Natural killer cell treated with Interleukin-12 subunit alpha and Interleukin-12 subunit beta and Interleukin-15 and Interleukin-18, amount 100 ng/mL, for 72 hours (primary cell): Measurements from ENCODE around the gene SOHLH1. TPM values are rescaled to one million over a fixed set of nuclear protein-coding genes. Genes with fewer than 3 reads are reported as not detected.

Experiments used
- ATAC-seq, 2 donors: fragments of 150-1000 bp; cut with Tn5 transposase in 1 of 2; sonication (Bioruptor Pico), chemical (Tn5 transposase) in 1 of 2; 2 replicates each; pipeline ENCODE4 v1.10.0; 2021
- DNase-seq: peaks from one replicate; pipeline ENCODE4 v3.0.0; 2022; ENCODE audit warnings: low spot score
- H3K27ac Mint-ChIP-seq, 2 donors: 1 replicate in 1 of 2; 2 replicates in 1 of 2; pipeline ENCODE4 v1.8.0; 2022; ENCODE audit warnings: mixed read lengths in 2 of 2, mild to moderate bottlenecking in 1 of 2, moderate library complexity in 1 of 2
- H3K27me3 Mint-ChIP-seq, 2 donors: 1 replicate in 1 of 2; 2 replicates in 1 of 2; pipeline ENCODE4 v1.8.0; 2022; ENCODE audit warnings: mixed read lengths in 2 of 2
- H3K36me3 Mint-ChIP-seq: one replicate; pipeline ENCODE4 v1.8.0; 2022; ENCODE audit warnings: mixed read lengths
- H3K4me1 Mint-ChIP-seq, 2 donors: 1 replicate in 1 of 2; 2 replicates in 1 of 2; pipeline ENCODE4 v1.8.0; 2022; ENCODE audit warnings: low read depth in 2 of 2, mixed read lengths in 2 of 2, mild to moderate bottlenecking in 1 of 2
- H3K4me3 Mint-ChIP-seq: one replicate; pipeline ENCODE4 v1.8.0; 2022; ENCODE audit warnings: mixed read lengths
- H3K9me3 Mint-ChIP-seq: 2 replicates; pipeline ENCODE4 v1.8.0; 2022; ENCODE audit warnings: mixed read lengths
- total RNA-seq, 2 donors: library from RNA; stranded (reverse); gene quantifications; one replicate each; pipeline ENCODE4 v1.2.3, GENCODE V29; 2022

SOHLH1 gene, protein sequence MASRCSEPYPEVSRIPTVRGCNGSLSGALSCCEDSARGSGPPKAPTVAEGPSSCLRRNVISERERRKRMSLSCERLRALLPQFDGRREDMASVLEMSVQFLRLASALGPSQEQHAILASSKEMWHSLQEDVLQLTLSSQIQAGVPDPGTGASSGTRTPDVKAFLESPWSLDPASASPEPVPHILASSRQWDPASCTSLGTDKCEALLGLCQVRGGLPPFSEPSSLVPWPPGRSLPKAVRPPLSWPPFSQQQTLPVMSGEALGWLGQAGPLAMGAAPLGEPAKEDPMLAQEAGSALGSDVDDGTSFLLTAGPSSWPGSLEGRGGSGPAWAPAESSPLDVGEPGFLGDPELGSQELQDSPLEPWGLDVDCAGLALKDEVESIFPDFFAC
- total RNA-seq: not detected

DNA sequence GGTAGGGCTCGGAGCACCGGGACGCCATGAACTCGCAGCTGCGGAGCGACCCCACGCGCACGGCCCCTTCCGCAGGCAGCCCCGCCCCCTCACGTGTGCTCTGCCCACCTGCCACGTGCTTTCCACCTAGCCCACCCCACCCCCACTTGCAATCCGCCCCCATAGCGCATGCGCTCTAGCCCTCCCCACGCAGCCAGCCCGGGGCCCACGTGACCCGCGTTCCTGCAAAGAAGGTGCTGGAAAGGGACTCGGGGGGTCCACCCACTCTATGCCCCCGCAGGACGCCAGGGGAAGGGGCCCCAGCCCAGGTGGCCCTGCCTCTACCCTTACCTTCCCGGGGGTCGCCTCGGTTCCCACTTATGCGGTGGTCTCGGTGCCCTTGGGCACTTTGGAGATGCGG is at the start of gene SOHLH1:
Gene SOHLH1, minus strand, starts transcription at position 42 of the 400 bp plus-strand sequence. Its CDS starts 14 bp downstream, at position 28.
- ATAC-seq (no peak), DNase-seq (no peak)
- no peaks in the 10 kb centered on the region for H3K9me3 Mint-ChIP-seq
- no peak within 1 kb of the TSS for H3K4me3 Mint-ChIP-seq
- H3K36me3 Mint-ChIP-seq: no peaks in the 10 kb centered on the region
- H3K4me1 Mint-ChIP-seq: no peaks in the 10 kb centered on the region
- no peak within 1 kb of the TSS for H3K27ac Mint-ChIP-seq
- H3K27me3 Mint-ChIP-seq: no peaks in the 10 kb centered on the region

DNA sequence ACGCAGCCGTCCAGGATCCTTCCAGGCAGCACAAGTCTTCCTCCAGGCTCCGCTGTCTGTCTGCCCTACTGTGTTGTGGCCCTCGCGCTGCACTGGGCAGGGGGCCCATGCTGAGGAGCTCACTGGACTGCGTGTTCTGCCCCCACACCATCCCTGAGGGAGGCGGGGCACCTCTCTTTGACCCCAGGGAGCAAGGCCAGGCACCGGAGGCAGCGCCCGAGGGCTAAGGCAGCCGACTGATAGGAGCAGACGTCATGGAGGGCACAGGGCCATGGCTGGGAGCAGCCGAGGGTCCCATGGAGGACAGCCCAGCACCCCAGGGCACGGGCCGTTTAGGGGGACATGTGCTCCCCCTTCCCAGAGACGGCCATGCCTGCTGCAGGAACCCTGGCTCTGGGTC is 49.4 kb upstream of the SOHLH1 start:
- no peaks in the 10 kb centered on the region for H3K4me1 Mint-ChIP-seq
- H3K27ac Mint-ChIP-seq: no peak overlapping the region
- H3K9me3 Mint-ChIP-seq: no peaks in the 10 kb centered on the region
- no peak for ATAC-seq
- H3K4me3 Mint-ChIP-seq: no peak overlapping the region
- peaks cover 3 to 8% of the 10 kb centered on the region in 2 donors for H3K27me3 Mint-ChIP-seq
- DNase-seq: no peak
- H3K36me3 Mint-ChIP-seq: no peaks in the 10 kb centered on the region

DNA sequence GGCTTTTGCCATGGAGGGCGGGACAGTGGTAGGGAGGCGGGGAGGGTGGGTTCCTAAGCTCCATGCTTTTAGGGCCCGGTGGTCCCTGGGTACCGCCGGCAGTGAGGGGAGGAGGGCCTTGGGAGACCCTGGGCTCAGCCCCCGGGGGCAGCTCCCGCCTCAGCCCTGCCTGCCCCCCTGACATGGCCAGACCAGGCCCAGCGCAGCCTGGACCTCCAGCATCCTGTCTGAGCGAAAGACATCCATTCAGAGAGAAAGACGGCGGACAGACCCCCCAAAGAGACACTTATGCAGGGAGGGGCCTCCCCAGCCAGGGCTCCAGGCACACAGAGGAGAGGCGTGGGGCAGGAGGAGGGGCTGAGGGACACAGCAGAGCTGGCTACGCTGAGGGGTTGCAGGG is 48.0 kb upstream of the SOHLH1 start:
- no peak for ATAC-seq
- Mint-ChIP-seq H3K4me1 (no peaks in the 10 kb centered on the region), H3K9me3 (no peaks in the 10 kb centered on the region), H3K27ac (no peak overlapping the region), H3K4me3 (no peak overlapping the region), H3K36me3 (no peaks in the 10 kb centered on the region), H3K27me3 (peaks cover 0 to 3% of the 10 kb centered on the region in 2 donors)
- DNase-seq: no peak

DNA sequence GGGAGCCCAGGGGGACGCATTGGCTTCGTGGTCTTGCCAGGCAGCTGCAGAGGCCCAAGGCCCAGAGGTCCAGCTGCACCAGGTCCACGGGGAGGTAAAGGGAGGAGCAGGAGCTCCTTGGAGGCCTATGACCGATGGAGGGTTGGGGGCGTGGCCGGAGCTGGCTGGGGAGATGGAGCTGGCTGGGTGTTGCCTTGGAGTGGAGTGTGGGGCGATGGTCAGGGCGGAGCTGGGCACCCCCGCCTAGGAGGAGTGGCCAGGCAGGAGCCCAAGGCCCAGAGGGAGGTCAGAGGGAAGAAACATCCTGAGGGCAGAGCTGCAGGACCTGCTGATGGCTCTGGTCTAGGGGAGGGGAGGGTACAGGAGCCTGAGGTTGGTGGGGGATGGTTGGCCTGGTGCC is 47.3 kb upstream of the SOHLH1 start:
- H3K9me3 Mint-ChIP-seq: no peaks in the 10 kb centered on the region
- no peak overlapping the region for H3K27ac Mint-ChIP-seq
- ATAC-seq (no peak), DNase-seq (no peak)
- H3K4me1 Mint-ChIP-seq: no peaks in the 10 kb centered on the region
- H3K36me3 Mint-ChIP-seq: no peaks in the 10 kb centered on the region
- no peak overlapping the region for H3K4me3 Mint-ChIP-seq
- H3K27me3 Mint-ChIP-seq: no peaks in the 10 kb centered on the region

DNA sequence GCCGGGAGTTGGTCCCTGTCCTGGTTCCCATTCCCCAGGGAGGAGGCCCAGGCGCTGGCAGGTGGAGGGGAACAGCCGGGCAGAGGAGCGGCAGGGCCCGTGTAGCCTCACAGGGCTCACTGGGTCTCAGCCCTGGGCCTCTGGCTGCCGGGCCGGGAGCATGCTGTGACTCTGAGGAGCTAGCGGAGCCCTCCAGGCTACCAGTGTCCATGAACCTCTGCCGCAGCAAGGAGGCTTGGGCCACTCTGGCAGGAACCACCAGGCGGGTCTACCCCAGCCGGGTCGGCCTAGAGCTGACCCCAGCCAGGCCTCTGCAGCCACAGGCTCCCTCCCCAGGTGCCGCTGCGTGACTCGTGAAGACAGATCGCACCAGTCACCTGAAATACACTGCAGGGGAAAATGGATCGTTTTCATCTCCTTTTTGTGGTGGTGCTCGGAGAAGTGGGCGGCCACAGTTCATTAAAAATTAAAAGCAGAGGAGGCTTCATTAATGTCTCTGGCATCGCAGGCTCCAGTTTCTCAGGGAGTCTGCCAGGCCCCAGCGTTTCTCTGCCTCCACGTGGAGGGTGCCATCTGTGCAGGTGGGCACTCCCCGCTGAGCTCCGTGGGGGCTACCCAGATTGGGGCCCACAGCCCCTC is 46.5 kb upstream of the SOHLH1 start:
- H3K4me1 Mint-ChIP-seq: no peaks in the 10 kb centered on the region
- no peaks in the 10 kb centered on the region for H3K27me3 Mint-ChIP-seq
- no peaks in the 10 kb centered on the region for H3K36me3 Mint-ChIP-seq
- no peaks in the 10 kb centered on the region for H3K9me3 Mint-ChIP-seq
- no peak for ATAC-seq
- H3K4me3 Mint-ChIP-seq: no peak overlapping the region
- H3K27ac Mint-ChIP-seq: no peak overlapping the region
- DNase-seq: no peak

DNA sequence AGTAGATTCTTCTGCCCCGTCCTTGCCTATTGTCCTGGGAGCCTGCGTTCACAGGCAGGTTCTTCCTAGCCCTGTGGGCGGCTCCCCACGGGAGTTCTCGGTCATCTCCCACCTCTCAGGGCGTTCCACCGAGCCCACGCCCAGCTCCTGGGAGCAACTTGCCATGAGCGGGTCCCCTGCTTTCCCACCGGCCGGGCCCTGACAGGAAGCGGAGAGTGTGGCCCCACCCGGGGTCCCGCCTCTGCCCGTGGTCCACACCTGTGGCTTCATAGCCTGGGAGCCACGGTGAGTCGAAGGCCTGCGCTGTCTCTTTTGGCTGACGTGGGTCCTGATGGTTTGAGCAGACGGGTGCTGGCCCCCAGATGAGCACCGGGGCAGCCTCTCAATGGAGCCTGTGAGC is 45.9 kb upstream of the SOHLH1 start:
- Mint-ChIP-seq H3K27ac (no peak overlapping the region), H3K36me3 (no peaks in the 10 kb centered on the region), H3K27me3 (no peaks in the 10 kb centered on the region), H3K4me3 (no peak overlapping the region), H3K9me3 (no peaks in the 10 kb centered on the region), H3K4me1 (no peaks in the 10 kb centered on the region)
- no peak for DNase-seq
- no peak for ATAC-seq

DNA sequence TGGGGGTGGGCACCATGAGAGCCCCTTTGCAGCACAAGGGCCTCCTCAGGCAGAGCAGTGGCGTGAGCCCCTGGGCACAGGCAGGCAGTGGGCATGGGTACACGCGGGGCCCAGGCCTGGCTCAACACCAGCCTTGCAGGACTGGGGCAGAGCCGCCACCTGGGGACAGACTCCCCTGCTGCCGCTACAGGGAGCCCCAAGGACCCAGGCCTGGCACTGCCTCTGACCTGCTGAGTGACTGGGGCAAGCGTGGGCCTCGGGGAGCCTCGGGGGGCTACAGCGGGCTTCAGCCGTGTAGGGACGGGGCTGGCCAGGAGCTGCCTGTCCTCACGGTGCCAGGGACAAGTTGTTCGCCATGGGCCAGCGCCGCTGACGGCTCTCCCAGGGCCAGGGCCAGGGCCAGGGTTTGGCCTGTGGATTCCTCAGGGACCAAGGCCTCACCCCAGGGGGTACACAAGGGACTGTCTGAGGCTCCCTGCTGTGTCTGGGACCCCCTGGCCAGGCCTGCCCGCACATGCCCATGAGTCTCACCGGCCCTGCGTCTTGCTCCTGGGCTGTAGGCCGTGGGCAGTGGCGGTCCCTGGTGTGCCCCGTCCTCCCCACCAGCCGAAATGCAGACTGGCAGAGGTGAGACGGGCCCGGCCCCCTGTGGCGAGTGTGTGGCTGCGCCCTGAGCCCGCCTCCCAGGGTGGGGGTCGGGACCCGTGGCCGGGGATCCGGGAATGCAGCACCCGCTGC is 45.2 kb upstream of the SOHLH1 start:
- Mint-ChIP-seq H3K27ac (no peak overlapping the region), H3K4me1 (no peaks in the 10 kb centered on the region), H3K27me3 (no peaks in the 10 kb centered on the region), H3K4me3 (no peak overlapping the region), H3K9me3 (no peaks in the 10 kb centered on the region), H3K36me3 (no peaks in the 10 kb centered on the region)
- DNase-seq (no peak), ATAC-seq (no peak)

DNA sequence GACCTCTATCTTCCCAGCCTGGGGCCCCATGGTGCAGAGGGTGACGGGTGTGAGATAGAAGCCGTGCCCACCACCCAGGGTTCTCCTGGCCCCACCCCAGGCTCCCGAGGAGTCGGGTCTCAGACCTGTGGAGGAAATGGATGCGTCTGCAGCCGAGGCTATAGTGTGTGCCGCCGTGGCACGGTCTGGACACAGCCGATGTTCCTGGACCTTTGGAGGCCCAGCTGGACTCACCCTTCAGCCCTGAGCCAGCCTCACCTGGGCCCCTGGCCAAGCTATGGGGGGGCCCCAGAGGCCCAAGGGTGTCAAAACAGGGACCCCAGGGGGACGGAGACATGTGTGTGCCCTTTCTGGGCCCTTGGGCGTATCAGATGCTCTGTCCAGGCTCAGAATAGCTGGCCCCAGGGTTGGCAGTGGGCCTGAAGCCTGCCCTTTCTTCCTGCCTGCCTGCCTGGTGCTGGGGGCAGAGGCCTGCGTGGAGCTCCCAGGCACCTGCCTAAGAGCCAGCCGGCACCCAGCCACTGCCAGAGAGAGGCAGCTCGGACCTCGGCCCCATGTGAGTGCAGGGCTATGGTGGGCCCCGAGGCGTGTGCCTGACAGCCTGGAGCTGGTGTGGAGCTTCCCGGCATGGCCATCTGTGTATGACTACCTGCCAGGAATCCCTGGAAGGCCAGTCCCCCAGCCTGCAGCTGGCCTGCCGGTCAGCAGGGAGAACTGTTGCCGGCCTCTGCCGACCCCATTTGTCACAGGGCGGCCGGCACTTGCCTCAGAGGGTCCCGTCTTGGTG is 44.5 kb upstream of the SOHLH1 start:
- H3K27me3 Mint-ChIP-seq: no peaks in the 10 kb centered on the region
- ATAC-seq (no peak), DNase-seq (no peak)
- H3K9me3 Mint-ChIP-seq: no peaks in the 10 kb centered on the region
- H3K4me1 Mint-ChIP-seq: no peaks in the 10 kb centered on the region
- no peak overlapping the region for H3K4me3 Mint-ChIP-seq
- H3K36me3 Mint-ChIP-seq: no peaks in the 10 kb centered on the region
- no peak overlapping the region for H3K27ac Mint-ChIP-seq

DNA sequence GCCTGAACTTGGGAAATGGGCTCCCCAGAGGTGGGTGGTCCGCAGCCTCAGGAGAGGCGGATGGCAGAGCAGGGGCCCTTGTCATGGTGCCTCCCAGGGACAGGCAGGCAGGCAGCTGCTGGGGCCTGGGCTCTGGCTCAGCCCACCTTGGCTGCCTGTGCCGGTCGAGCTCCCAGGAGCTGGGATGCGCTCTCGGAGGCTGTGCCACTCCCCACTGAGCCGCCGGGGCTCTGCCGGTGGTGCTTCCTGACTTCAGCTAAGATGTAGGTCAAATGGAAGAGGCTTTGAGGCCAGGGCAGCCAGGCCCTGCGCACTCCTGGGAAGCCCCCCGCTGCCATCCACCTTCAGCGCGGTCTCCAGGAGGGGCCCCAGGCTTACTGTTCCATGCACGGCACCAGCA is 43.7 kb upstream of the SOHLH1 start:
- Mint-ChIP-seq H3K4me1 (no peaks in the 10 kb centered on the region), H3K4me3 (no peak overlapping the region), H3K27ac (no peak overlapping the region), H3K27me3 (no peaks in the 10 kb centered on the region), H3K36me3 (no peaks in the 10 kb centered on the region), H3K9me3 (no peaks in the 10 kb centered on the region)
- DNase-seq (no peak), ATAC-seq (no peak)

DNA sequence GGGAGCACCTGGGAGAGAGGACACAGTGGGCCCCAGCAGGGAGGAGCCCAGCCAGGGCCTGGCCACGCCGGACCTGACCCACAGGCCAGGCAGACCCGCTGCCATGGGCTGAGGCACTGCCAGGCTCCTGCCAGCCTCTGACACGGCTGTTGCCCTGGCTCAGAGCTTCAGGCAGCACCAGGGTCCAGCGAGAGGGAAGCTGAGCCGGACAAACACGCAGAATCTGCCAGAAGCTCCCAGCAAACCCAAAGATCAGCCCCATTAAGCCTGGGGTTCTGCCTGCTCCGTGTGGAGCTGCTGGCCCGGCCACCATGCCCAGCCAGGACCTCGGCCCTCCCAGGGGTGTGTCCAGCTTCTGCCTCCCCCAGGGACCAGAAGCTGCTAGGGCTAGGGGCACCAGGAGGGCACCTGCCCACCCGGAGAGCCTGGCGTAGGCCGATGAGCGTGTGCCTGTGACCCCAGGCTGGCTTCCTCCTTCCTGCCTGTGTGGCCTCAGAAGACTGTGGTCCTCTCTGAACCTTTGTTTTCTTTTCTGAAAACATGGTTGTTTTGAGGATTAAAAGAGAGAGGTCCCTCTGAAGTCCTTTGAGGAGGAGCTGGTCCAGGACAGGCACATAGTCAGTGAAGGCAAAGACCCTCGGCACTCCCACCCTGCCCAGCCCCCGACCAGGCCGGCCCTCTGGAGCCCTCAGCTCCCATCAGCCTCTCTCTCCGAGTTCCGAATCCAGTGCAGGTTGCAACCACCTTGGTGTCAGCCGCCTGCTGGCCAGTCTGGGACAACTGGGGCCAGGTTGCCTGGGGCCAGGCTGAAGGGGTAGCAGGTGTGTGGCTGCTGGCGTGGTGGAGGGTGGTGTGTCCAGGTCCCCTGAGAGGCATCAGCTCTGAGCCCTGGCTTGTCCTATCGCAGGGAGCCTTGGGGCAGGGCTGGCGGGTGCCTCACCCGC is 42.3 kb upstream of the SOHLH1 start:
- no peak for DNase-seq
- Mint-ChIP-seq H3K27me3 (peaks cover 0 to 3% of the 10 kb centered on the region in 2 donors), H3K27ac (no peak overlapping the region), H3K9me3 (no peaks in the 10 kb centered on the region), H3K36me3 (no peaks in the 10 kb centered on the region), H3K4me1 (no peaks in the 10 kb centered on the region), H3K4me3 (no peak overlapping the region)
- no peak for ATAC-seq

DNA sequence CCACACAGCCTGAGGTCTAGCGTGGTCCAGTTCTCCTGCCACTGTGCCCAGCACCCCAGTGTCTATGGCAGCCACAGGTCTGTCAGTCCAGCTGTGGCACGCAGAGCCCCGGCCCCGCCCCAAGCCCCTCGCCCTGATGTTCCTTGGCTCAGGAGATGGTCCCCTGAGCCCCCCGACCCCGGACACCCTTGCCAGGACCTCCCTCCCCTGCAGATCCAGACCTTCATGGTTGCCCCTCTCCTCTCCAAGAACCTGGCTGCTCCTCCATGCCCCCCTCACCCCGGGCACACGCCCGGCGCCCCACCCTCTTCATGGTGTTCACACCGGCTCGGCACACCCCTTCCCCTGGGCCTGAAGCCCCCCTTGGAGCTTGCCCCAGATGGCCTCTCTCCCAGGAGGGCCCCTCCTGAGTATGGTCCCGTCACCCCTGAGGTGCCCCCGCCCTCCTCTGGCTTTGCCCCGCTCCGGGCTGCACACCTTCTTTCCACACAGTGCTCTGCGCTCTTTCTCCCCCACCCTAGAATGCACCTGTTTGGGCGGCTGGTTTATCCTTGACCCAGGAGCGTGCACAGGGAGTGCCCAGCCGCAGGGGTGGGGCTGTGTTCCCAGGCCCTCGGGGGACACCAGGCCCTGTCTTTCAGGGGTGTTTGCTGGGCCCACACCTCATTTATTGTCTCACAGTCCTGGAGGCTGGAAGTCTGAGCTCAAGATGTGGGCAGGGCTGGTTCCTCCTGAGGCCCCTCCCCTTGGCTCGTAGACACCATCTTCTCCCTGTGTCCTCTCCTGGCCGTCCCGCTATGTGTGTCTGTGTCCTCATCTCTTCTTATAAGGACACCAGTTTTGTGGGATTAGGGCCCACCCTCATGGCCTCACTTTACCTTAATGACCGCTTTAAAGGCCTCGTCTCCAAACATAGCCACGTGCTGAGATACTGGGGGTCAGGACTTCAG is 40.3 kb upstream of the SOHLH1 start:
- no peaks in the 10 kb centered on the region for H3K9me3 Mint-ChIP-seq
- H3K4me1 Mint-ChIP-seq: no peaks in the 10 kb centered on the region
- no peak overlapping the region for H3K27ac Mint-ChIP-seq
- ATAC-seq: no peak
- H3K27me3 Mint-ChIP-seq: peaks cover 0 to 3% of the 10 kb centered on the region in 2 donors
- H3K4me3 Mint-ChIP-seq: no peak overlapping the region
- DNase-seq: no peak
- no peaks in the 10 kb centered on the region for H3K36me3 Mint-ChIP-seq
